Loucy (cell line): Measurements from ENCODE around the gene TMEM18.

Experiments used
- H2AFZ ChIP-seq: fragments of 200-600 bp; sonication (generic); 2 replicates; pipeline ENCODE4 v1.6.0; 2016; ENCODE audit warnings: antibody characterized with exemption, mild to moderate bottlenecking, low read length, moderate library complexity
- H3F3A ChIP-seq: fragments of 200-600 bp; 2 replicates; pipeline ENCODE4 v1.6.0; 2016; ENCODE audit warnings: antibody characterized with exemption, low read depth, mild to moderate bottlenecking
- H3K27me3 ChIP-seq: fragments of 200-600 bp; sonication (generic); 2 replicates; pipeline ENCODE4 v1.6.1; 2014; ENCODE audit warnings: low read length, mild to moderate bottlenecking; ENCODE audit not compliant: insufficient read depth, poor library complexity, severe bottlenecking
- H3K36me3 ChIP-seq: fragments of 200-600 bp; sonication (generic); 2 replicates; pipeline ENCODE4 v1.6.1; 2016; ENCODE audit warnings: low read length; ENCODE audit not compliant: insufficient read depth
- H3K4me1 ChIP-seq: fragments of 200-600 bp; sonication (generic); 2 replicates; pipeline ENCODE4 v1.5.1; 2014; ENCODE audit warnings: low read length, mild to moderate bottlenecking; ENCODE audit not compliant: insufficient read depth, poor library complexity, severe bottlenecking
- H3K4me2 ChIP-seq: fragments of 200-600 bp; sonication (generic); 2 replicates; pipeline ENCODE4 v1.6.0; 2014; ENCODE audit warnings: antibody characterized with exemption, low read length, low read depth, mild to moderate bottlenecking; ENCODE audit not compliant: poor library complexity, severe bottlenecking
- H3K4me3 ChIP-seq: fragments of 200-600 bp; sonication (generic); 2 replicates; pipeline ENCODE4 v1.5.1; 2014; ENCODE audit warnings: low read length, mild to moderate bottlenecking, mixed read lengths; ENCODE audit not compliant: poor library complexity, severe bottlenecking
- H3K79me2 ChIP-seq: fragments of 200-600 bp; sonication (generic); 2 replicates; pipeline ENCODE4 v1.6.1; 2014; ENCODE audit warnings: low read length; ENCODE audit not compliant: insufficient read depth
- H3K9ac ChIP-seq: fragments of 200-600 bp; sonication (generic); 2 replicates; pipeline ENCODE4 v1.6.0; 2014; ENCODE audit warnings: mild to moderate bottlenecking, low read depth, low read length, moderate library complexity; ENCODE audit not compliant: poor library complexity, severe bottlenecking
- H3K9me2 ChIP-seq: fragments of 200-600 bp; sonication (generic); replicated peaks from 2 replicates; pipeline ENCODE4 v1.6.1; 2016; ENCODE audit warnings: low read depth, low read length, mixed read lengths
- H3K9me3 ChIP-seq: fragments of 200-600 bp; sonication (generic); 2 replicates; pipeline ENCODE4 v1.6.1; 2014; ENCODE audit warnings: mild to moderate bottlenecking, antibody characterized with exemption, low read length, low read depth; ENCODE audit not compliant: insufficient read depth
- H4K20me1 ChIP-seq: fragments of 200-600 bp; sonication (generic); 2 replicates; pipeline ENCODE4 v1.6.0; 2014; ENCODE audit warnings: antibody characterized with exemption, low read length, mild to moderate bottlenecking; ENCODE audit not compliant: insufficient read depth, poor library complexity, severe bottlenecking
- EZH2phosphoT487 ChIP-seq: fragments of 200-600 bp; IDR thresholded peaks from 2 replicates; pipeline ENCODE4 v1.6.1; 2018; ENCODE audit warnings: antibody characterized with exemption, mild to moderate bottlenecking, moderate library complexity, borderline replicate concordance
- TF ChIP-seq, protein P1 (sequence below): fragments of 200-600 bp; sonication (generic); conservative IDR thresholded peaks from 2 replicates; pipeline ENCODE4 v1.5.1; 2014; ENCODE audit warnings: mild to moderate bottlenecking, antibody characterized with exemption, low read length

The TMEM18 gene

DNA sequence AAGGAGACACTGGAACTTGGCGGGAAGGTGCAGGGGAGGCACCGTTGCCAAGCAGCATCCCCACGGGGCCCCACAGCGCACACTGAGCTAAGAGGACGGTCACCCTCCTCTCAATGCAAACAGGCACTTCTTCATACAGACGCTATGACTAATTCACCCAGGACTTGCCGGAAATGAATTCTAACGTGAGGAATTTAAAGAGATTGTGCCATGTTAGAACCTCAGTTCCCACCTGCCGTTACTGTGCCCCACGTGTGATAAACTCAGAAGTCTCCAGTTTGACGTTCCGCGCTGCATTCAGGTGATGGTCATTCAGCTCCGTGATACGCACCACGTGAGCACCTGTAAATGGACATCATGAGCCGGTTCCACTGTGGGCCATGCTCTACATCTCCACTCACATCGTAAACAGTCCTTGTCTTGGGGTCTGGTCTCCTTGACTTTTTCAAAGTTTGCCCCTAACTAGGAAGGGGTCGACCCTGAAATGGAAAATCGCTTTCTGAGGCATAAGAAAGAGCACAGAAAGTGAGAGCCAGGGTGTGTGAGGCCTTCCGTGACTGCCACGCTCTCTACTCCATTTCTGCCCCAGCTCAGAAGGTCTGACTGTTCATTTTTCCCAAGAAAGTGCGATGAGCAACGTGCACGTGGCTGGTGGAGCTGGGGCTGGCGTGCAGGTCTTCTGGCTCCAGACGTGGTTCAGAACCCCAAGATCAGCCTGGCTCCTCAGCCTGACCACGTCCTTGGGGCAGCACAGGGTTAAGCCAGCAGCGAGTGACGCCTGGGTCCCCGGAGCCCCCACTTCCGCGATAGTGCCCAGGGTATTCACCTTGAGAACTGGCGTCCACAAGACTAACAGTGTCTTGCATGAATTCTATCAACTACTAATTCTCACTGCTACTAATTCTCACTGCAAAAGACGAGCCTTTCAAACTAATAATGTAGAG is 35.1 kb downstream of the TMEM18 start:
- Histone ChIP-seq H3K9ac (no peak overlapping the region), H3K4me3 (no peak overlapping the region), H3K4me2 (no peak overlapping the region), H2AFZ (no peak overlapping the region), H3K27me3 (no peaks in the 10 kb centered on the region), H3F3A (no peaks in the 10 kb centered on the region), H4K20me1 (no peaks in the 10 kb centered on the region), H3K36me3 (no peaks in the 10 kb centered on the region), H3K9me2 (no peaks in the 10 kb centered on the region), H3K4me1 (no peaks in the 10 kb centered on the region), H3K79me2 (no peaks in the 10 kb centered on the region), H3K9me3 (no peaks in the 10 kb centered on the region)
- TF ChIP-seq, protein P1, sequence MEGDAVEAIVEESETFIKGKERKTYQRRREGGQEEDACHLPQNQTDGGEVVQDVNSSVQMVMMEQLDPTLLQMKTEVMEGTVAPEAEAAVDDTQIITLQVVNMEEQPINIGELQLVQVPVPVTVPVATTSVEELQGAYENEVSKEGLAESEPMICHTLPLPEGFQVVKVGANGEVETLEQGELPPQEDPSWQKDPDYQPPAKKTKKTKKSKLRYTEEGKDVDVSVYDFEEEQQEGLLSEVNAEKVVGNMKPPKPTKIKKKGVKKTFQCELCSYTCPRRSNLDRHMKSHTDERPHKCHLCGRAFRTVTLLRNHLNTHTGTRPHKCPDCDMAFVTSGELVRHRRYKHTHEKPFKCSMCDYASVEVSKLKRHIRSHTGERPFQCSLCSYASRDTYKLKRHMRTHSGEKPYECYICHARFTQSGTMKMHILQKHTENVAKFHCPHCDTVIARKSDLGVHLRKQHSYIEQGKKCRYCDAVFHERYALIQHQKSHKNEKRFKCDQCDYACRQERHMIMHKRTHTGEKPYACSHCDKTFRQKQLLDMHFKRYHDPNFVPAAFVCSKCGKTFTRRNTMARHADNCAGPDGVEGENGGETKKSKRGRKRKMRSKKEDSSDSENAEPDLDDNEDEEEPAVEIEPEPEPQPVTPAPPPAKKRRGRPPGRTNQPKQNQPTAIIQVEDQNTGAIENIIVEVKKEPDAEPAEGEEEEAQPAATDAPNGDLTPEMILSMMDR = no peak
- no peak for TF ChIP-seq EZH2phosphoT487

DNA sequence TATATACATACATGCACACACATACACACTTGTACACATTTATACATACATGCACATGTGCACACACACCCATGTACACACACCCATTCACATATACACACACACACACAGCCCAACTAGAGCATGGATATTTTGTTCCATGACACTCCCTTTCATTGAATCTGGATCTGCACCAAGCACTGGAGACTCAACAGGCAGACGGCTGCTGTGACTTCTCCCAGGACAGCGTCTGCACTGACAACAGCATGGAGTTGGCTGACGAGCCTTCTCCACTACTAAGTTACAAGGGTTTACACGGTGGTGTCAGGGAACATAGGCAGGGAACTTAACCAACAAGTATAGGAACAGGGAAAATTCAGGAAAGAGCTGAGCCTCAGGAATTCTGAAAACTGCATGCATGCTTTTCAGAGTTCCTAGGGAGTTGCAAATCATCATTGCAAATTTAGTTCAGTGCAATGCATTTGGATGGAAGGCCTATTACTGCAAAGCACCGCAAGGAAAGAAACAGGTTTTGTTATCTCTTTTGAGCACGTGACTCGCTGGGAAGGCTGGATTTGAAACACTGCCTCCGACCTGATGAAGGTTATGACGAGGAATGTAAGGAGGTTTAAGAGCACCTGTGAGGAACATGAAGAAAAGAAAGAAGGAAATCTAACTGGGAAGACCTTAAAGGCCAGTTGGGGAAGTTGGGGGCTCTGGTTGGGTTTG is 35.9 kb downstream of the TMEM18 start:
- Histone ChIP-seq H3K9me2 (no peaks in the 10 kb centered on the region), H2AFZ (no peak overlapping the region), H3K4me3 (no peak overlapping the region), H3K36me3 (no peaks in the 10 kb centered on the region), H3K9me3 (no peaks in the 10 kb centered on the region), H3K79me2 (no peaks in the 10 kb centered on the region), H3K4me2 (no peak overlapping the region), H4K20me1 (no peaks in the 10 kb centered on the region), H3F3A (no peaks in the 10 kb centered on the region), H3K27me3 (no peaks in the 10 kb centered on the region), H3K9ac (no peak overlapping the region), H3K4me1 (no peaks in the 10 kb centered on the region)
- no peak for TF ChIP-seq EZH2phosphoT487
- TF ChIP-seq, protein P1 = no peak

DNA sequence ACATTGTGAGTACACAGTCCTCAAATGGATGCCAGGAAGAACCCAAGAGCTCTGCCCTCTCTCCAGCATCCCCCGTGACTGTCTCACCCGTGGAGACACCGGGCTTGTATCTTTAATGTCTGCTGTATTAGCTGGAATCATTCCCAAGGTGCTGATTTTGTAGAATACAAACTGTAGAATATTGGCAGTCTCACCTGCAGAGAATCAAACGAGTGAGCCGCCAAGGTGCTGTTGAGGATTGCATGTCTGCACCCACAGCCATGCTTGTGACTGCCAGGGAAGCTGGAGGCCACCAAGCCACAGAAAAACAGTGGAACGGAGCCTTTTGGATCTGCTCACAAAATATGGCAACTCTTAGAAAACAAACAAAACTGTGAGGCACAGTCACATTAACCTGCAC is 37.5 kb downstream of the TMEM18 start:
- H2AFZ ChIP-seq = no peak overlapping the region
- no peaks in the 10 kb centered on the region for H3K9me3 ChIP-seq
- no peaks in the 10 kb centered on the region for H3K4me1 ChIP-seq
- H3F3A ChIP-seq = no peaks in the 10 kb centered on the region
- TF ChIP-seq, protein P1 = no peak
- no peak for TF ChIP-seq EZH2phosphoT487
- H3K4me2 ChIP-seq = no peak overlapping the region
- H3K79me2 ChIP-seq = no peaks in the 10 kb centered on the region
- H3K9ac ChIP-seq = no peak overlapping the region
- H3K36me3 ChIP-seq = no peaks in the 10 kb centered on the region
- no peaks in the 10 kb centered on the region for H3K9me2 ChIP-seq
- no peaks in the 10 kb centered on the region for H4K20me1 ChIP-seq
- H3K4me3 ChIP-seq = no peak overlapping the region
- H3K27me3 ChIP-seq = no peaks in the 10 kb centered on the region
